GM06990 (cell line): ENCODE measurements around the gene TTLL5.

Source experiments
- DNase-seq: peaks from one replicate; pipeline ENCODE4 v3.0.0-alpha.2; 2011; ENCODE audit not compliant: insufficient read length; ENCODE audit errors: extremely low read depth
- H3K27me3 ChIP-seq: replicated peaks from 2 replicates; pipeline ENCODE4 v1.6.0; 2011; ENCODE audit warnings: low read length; ENCODE audit not compliant: control insufficient read depth, insufficient read depth
- H3K36me3 ChIP-seq: 2 replicates; pipeline ENCODE4 v1.5.1; 2011; ENCODE audit warnings: low read length; ENCODE audit not compliant: control insufficient read depth, insufficient read depth
- H3K4me3 ChIP-seq: replicated peaks from 2 replicates; pipeline ENCODE4 v1.5.1; 2011; ENCODE audit warnings: low read depth, mild to moderate bottlenecking, control low read depth, low read length
- TF ChIP-seq, protein P1 (sequence below): IDR thresholded peaks from 2 replicates; pipeline ENCODE4 v1.5.1; 2011; ENCODE audit warnings: low read length, control low read depth, mild to moderate bottlenecking, inconsistent platforms; ENCODE audit not compliant: insufficient read depth, poor library complexity, severe bottlenecking

Gene TTLL5

DNA sequence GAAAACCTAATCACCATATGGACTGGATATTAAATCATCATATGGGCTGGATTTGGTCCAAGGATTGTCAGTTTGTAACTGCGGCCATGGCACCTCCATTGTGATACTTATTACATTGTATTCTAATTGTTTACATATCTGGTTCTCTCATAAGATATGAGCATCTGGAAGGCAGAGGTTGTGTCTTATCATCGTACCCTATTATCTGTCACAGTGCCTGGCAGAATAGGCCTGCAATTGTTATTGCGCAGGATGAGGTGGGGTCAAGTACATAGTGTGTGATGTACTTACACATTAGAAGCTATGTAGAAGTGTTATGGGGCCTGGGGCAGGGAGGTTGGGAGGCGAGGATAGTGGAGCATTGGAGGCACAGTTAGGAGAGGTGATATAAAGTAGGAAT is 329.3 kb downstream of the TTLL5 start:
- H3K36me3 ChIP-seq: no peaks in the 10 kb centered on the region
- no peak for DNase-seq
- H3K4me3 ChIP-seq: no peak overlapping the region
- TF ChIP-seq, protein P1, sequence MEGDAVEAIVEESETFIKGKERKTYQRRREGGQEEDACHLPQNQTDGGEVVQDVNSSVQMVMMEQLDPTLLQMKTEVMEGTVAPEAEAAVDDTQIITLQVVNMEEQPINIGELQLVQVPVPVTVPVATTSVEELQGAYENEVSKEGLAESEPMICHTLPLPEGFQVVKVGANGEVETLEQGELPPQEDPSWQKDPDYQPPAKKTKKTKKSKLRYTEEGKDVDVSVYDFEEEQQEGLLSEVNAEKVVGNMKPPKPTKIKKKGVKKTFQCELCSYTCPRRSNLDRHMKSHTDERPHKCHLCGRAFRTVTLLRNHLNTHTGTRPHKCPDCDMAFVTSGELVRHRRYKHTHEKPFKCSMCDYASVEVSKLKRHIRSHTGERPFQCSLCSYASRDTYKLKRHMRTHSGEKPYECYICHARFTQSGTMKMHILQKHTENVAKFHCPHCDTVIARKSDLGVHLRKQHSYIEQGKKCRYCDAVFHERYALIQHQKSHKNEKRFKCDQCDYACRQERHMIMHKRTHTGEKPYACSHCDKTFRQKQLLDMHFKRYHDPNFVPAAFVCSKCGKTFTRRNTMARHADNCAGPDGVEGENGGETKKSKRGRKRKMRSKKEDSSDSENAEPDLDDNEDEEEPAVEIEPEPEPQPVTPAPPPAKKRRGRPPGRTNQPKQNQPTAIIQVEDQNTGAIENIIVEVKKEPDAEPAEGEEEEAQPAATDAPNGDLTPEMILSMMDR: no peak
- no peaks in the 10 kb centered on the region for H3K27me3 ChIP-seq

DNA sequence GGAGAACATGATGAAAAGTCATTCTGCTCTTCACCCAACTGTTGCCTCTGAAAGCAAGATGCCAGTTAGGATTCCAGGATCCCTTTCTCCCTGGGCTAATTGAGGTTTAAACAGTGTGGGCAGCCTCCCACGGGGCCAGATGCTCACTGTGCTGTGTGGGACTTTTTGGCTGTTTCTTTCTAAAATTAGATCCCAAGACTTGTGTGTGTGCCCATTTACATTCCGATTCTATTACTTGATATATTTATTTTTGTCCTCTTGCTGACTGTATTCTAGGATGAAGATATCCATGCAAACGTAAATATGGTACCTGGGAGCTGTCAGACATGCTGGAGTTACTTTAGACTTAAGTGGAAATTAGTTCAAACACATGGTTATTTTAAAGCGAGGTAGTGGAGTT is 330.7 kb downstream of the TTLL5 start:
- H3K4me3 ChIP-seq: no peak overlapping the region
- H3K36me3 ChIP-seq: no peaks in the 10 kb centered on the region
- no peaks in the 10 kb centered on the region for H3K27me3 ChIP-seq
- no peak for DNase-seq
- TF ChIP-seq, protein P1: no peak

DNA sequence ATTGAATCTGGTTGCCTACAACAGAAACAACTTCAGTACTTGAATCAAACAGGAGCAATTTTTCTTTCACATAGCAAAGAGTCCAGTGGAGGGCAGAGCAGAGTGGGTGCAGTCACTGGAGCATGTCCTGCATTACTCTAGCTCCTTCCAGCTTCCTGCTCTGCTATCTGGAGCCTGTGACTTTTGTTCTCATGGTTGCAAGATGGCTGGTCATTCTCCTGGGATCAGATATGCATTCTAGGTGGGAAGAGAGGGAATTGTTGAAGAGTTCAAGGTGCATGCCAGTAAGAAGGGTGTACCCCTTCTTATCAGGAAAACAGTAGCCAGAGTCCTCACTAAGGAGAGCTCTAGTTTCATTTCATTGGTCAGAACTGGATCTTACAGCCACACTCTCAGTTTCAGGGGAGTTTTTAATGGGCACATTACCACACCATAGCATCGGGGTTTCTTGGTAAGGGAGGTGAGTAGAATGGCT is 332.6 kb downstream of the TTLL5 start:
- Histone ChIP-seq H3K27me3 (no peaks in the 10 kb centered on the region), H3K36me3 (peaks cover 2% of the 10 kb centered on the region), H3K4me3 (no peak overlapping the region)
- DNase-seq: no peak
- TF ChIP-seq, protein P1: peak; percentile 31

DNA sequence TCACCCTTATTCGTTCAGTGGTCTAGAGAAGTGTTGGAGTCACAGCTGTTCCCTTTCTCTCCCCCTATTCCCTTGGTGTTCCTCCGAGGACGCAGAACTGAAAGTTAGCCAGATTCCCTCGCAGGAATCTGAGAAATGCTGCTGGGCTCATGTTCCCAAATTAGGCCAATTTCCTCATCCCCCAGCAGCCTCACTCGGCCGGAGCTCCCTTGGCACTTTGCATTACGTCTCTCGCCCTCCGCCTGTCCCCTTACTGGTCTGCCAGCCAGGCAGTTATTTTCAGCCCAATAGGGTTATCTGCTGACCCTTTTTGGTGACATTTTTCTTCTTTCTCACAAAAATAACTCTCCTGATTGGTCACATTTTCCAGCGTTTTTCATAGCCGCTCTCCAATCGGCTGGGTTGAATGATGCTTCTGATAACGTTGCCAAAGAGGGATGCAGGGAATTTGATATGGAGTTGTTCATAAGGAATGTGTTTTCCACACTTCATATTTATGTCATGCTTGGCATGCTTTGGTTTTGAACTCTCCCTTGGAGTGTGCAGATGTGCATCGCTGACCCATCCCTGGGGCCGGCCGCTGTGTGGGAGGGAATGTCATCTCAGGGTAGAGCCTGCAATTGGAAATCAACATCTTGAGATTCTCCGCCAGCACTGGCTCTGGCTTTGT is 334.5 kb downstream of the TTLL5 start:
- no peak overlapping the region for H3K4me3 ChIP-seq
- no peak for DNase-seq
- H3K27me3 ChIP-seq: no peaks in the 10 kb centered on the region
- H3K36me3 ChIP-seq: peaks cover 5% of the 10 kb centered on the region
- TF ChIP-seq, protein P1: no peak

DNA sequence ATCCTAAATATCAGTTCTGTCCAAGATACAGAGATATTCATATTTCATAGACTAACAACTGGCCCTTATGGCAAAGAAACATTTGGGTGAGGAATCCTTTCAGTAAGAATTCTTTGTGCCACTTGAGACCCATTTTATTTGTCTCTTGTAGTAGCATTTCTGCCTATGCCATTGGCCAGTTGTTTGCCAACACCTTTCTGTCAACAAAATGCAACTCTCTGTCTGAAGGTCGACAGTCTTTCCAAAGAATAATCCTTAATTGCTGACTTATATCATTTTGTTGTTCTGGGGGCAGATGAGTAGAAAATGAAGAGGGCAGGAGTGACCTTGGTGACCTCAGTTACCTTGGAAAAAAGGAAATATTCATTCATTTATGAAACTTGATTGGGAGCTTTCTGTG is 335.4 kb downstream of the TTLL5 start:
- TF ChIP-seq, protein P1: no peak
- no peak overlapping the region for H3K4me3 ChIP-seq

More for the DNA sequence above, 335.4 kb downstream of the TTLL5 start:
- Histone ChIP-seq H3K27me3 (no peaks in the 10 kb centered on the region), H3K36me3 (peaks cover 5% of the 10 kb centered on the region)
- DNase-seq: no peak
